GM12865 (cell line): ENCODE results near the gene DGKI.

ENCODE experiments used
- DNase-seq: peaks from one replicate; pipeline ENCODE4 v3.0.0; 2010; ENCODE audit warnings: low read depth
- H3K4me3 ChIP-seq: 2 replicates; pipeline ENCODE4 v1.5.1; 2011; ENCODE audit warnings: mild to moderate bottlenecking, low read depth, low read length, control low read depth
- CTCF ChIP-seq: IDR thresholded peaks from 2 replicates; pipeline ENCODE4 v1.5.1; 2011; ENCODE audit warnings: low read length, control low read depth, low read depth, inconsistent platforms; ENCODE audit not compliant: insufficient read depth; ENCODE audit errors: missing control alignments

Gene DGKI

GRCh38 chr7:137846827-137847567, at the start of gene DGKI:
TSS of gene DGKI (minus strand) at chr7:137846974.
- TF ChIP-seq CTCF = no peak
- peak; percentile 27 for DNase-seq
- peak within 1 kb of the TSS; percentile 53 for H3K4me3 ChIP-seq

- no peak for TF ChIP-seq CTCF
- peak; percentile 86 for DNase-seq
- H3K4me3 ChIP-seq = 0 out of 2 replicates have a peak overlapping the region, but pooled peaks have one; percentile 2
These were observed 48.8 kb upstream of the DGKI start for GRCh38 chr7:137895301-137896221.

- no peak for TF ChIP-seq CTCF
- DNase-seq = no peak
- H3K4me3 ChIP-seq = no peak overlapping the region
These were observed 46.5 kb upstream of the DGKI start for GRCh38 chr7:137893143-137893742.

- H3K4me3 ChIP-seq = no peak overlapping the region
- no peak for TF ChIP-seq CTCF
- no peak for DNase-seq
These were observed 44.4 kb upstream of the DGKI start for GRCh38 chr7:137891016-137891655.

GRCh38 chr7:137890449-137890921, 43.7 kb upstream of the DGKI start:
- peak; percentile 46 for DNase-seq
- H3K4me3 ChIP-seq = no peak overlapping the region
- no peak for TF ChIP-seq CTCF

GRCh38 chr7:137888241-137888640, 41.5 kb upstream of the DGKI start:
- TF ChIP-seq CTCF = no peak
- peak; percentile 34 for DNase-seq
- H3K4me3 ChIP-seq = no peak overlapping the region
